ENCODE data around the gene CHRM4.

DNA sequence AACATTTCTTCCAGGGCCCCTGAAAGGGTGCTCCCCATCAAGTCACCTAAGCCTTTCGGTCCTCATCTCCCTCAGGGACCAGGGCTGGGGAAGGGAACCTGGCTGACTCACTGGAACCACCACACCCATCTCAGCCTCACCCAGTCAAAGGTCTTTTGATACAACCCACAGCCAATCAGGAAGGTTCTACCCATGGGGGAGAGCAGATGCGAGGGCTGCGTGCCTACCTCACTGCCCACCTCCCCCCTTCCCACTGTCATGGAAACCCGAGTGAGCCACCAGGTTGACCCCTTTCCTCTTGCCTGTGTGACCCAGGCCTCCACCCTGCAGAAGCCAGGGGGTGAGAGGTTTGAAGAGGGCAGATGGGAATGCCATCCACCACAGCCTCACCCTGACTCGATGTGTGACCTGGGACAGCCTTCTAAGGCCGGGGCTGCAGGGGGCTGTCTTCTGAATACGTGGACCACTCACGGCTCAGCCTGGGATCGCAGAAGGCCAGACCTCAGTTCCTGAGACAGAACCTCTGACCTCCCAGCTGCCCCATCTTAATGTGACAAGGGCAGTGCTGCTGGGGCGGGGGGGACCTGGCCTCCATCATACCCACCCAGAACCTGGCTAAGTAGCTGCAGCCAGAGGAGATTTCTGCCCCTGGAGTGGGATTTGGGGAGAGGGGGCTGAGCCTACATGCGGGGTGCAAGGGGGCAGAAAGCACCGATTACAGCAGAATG lies 7.4 kb downstream of the CHRM4 start:
- TF ChIP-seq SUZ12 (IDR thresholded peaks at IDR 0.05; ENCODE audit: extremely low read depth, insufficient read depth, insufficient read length) (no peak), YY1 (IDR thresholded peaks at IDR 0.05; ENCODE audit: insufficient read depth, insufficient read length) (no peak), ZNF274 (IDR thresholded peaks at IDR 0.05; ENCODE audit: low read depth, low read length) (no peak)

Data from NT2/D1 (cell line).